Measurements from ENCODE around the gene CREB3. TPM values are rescaled to one million over a fixed set of nuclear protein-coding genes. Genes with fewer than 3 reads are reported as not detected.
A peak's percentile ranks its signal among the peaks of the same experiment; 100 is the strongest.

The CREB3 gene
- total and polyA plus RNA-seq, 9 of the 15 experiments (the other 6 are each of a cell fraction or from before 2014, with no cell fraction given) = 5.7 to 18.3 (median 14.9) TPM

DNA sequence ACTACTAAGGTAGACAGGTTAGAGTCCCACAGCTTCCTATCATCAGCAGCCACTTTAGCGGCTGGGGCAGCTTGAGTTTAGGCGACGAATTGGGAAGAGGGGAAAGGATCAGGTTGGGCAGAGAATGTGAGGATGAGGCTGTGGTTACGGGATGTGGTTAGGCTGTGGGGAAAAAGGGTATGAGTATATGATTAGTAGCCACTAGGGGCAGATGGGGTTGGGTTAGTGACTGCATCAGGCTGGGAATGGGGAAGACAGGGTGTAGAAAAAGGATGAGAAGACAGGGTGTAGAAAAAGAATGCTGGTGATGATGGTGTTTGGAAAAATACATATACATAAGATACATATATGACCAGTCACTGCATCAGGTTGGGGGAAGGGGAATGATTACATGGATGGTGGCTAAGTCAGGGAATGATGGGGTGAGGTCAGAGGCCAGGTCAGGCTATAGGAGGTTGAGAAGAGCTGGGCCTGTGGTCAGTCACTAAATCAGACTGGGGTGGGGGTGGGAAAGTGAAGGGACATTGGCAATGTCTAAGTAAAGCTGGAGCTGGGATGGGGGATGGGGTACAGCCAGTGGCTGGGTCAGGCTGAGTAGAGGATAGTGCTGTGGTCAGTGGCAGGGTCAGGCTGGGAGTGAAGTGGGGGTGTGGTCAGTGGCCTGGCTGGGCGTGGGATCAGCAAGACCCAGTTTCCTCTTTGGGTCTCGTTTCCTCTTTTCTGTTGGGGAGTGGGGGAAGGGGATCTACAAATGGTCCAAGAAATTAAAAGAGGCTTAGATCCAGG, 2.6 kb upstream of the CREB3 start (continued):
- TF ChIP-seq E2F8 (IDR thresholded peaks at IDR 0.05; ENCODE audit: low read depth, partially characterized antibody) = peak; percentile 23
- peak; percentile 57; the same call in 1 of the 2 replicates for TF ChIP-seq HDGF (IDR thresholded peaks at IDR 0.05)
- TF ChIP-seq ZBTB17 (CRISPR knock-in tag; IDR thresholded peaks at IDR 0.05) = 0 out of 2 replicates have a peak, but pooled peaks have one; percentile 24
- no peak for TF ChIP-seq ZNF146 (CRISPR knock-in tag; IDR thresholded peaks at IDR 0.05; ENCODE audit: unreplicated experiment)
- no peak for TF ChIP-seq HNRNPH1 (optimal IDR thresholded peaks at IDR 0.05; ENCODE audit: low read depth, low read length)
- 0 out of 2 replicates have a peak, but pooled peaks have one; percentile 7 for TF ChIP-seq ARID2 (IDR thresholded peaks at IDR 0.05)
- TF ChIP-seq SFPQ (IDR thresholded peaks at IDR 0.05; ENCODE audit: low read depth, low read length) = no peak
- TF ChIP-seq SIX5 (IDR thresholded peaks at IDR 0.05; ENCODE audit: borderline replicate concordance in 1 of 2, insufficient read depth in 1 of 2, low read depth in 1 of 2, low read length in 2 of 2) = no peak
- peak in 1 of 2 experiments; percentile 60; a peak in 1 of 4 replicates for TF ChIP-seq HDAC1 (IDR thresholded peaks at IDR 0.05)
- TF ChIP-seq POLR2B (IDR thresholded peaks at IDR 0.05; ENCODE audit: low read depth, partially characterized antibody) = peak; percentile 8
- peak; percentile 41; the same call in 1 of the 2 replicates for TF ChIP-seq NR2C1 (IDR thresholded peaks at IDR 0.05)
- peak; percentile 52 for TF ChIP-seq NR2C1 (tag; IDR thresholded peaks at IDR 0.05)
- no peak for TF ChIP-seq C11orf30 (IDR thresholded peaks at IDR 0.05; ENCODE audit: low read depth)
- TF ChIP-seq RBFOX2 (IDR thresholded peaks at IDR 0.05; ENCODE audit: low read depth, low read length) = peak; percentile 28; the same call in 1 of the 2 replicates
- peak; percentile 39; the same call in 1 of the 2 replicates for TF ChIP-seq TCF3 (CRISPR knock-in tag; IDR thresholded peaks at IDR 0.05)
- peak; percentile 74; the same call in 1 of the 2 replicates for TF ChIP-seq ESRRA (IDR thresholded peaks at IDR 0.05; ENCODE audit: borderline replicate concordance, low read depth)
- peak in 1 of 2 experiments; percentile 39 for TF ChIP-seq NCOA2 (IDR thresholded peaks at IDR 0.05; ENCODE audit: partially characterized antibody in 2 of 2)
- no peak for TF ChIP-seq ZBTB1 (CRISPR knock-in tag; IDR thresholded peaks at IDR 0.05; ENCODE audit: borderline replicate concordance, low read depth)
